Measurements from ENCODE around the gene NPSR1. TPM values are rescaled to one million over a fixed set of nuclear protein-coding genes. Genes with fewer than 3 reads are reported as not detected.

NPSR1 gene
- total RNA-seq, 1 donor from 2014 or later = not detected

DNA sequence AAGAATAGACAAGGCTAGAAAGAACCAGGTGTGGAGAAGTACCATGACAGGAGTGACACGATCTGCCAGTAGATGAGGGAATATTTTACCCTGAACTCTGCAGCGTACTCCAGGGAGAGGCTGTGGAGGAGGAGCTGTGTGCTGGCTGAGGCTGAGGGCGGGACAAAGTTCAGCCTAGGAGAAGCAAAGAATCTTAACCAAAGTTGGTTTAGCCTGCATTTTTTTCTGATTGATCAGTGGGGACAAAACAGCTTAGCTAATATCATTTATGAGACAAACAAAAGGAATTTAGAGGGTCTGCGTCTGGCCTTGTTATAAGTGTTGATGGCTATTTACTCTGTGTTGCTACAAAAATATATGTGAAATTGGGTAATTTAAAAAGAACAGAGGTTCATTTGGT, 5.2 kb upstream of the NPSR1 start:
- H3K27ac ChIP-seq (replicated peaks) = no peak overlapping the region
- intact Hi-C loops (cut with micrococcal nuclease) = no loop called here
- H3K9me3 ChIP-seq (replicated peaks) = peaks cover 12% of the 10 kb centered on the region
- no peak for DNase-seq
- H3K27me3 ChIP-seq (ENCODE audit: low read depth) = no peaks in the 10 kb centered on the region
- no peak overlapping the region for H3K4me3 ChIP-seq
- TF ChIP-seq, protein P1, sequence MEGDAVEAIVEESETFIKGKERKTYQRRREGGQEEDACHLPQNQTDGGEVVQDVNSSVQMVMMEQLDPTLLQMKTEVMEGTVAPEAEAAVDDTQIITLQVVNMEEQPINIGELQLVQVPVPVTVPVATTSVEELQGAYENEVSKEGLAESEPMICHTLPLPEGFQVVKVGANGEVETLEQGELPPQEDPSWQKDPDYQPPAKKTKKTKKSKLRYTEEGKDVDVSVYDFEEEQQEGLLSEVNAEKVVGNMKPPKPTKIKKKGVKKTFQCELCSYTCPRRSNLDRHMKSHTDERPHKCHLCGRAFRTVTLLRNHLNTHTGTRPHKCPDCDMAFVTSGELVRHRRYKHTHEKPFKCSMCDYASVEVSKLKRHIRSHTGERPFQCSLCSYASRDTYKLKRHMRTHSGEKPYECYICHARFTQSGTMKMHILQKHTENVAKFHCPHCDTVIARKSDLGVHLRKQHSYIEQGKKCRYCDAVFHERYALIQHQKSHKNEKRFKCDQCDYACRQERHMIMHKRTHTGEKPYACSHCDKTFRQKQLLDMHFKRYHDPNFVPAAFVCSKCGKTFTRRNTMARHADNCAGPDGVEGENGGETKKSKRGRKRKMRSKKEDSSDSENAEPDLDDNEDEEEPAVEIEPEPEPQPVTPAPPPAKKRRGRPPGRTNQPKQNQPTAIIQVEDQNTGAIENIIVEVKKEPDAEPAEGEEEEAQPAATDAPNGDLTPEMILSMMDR (IDR thresholded peaks at IDR 0.05; ENCODE audit: borderline replicate concordance) = no peak
- no peaks in the 10 kb centered on the region for H3K36me3 ChIP-seq
- no peaks in the 10 kb centered on the region for H3K4me1 ChIP-seq

DNA sequence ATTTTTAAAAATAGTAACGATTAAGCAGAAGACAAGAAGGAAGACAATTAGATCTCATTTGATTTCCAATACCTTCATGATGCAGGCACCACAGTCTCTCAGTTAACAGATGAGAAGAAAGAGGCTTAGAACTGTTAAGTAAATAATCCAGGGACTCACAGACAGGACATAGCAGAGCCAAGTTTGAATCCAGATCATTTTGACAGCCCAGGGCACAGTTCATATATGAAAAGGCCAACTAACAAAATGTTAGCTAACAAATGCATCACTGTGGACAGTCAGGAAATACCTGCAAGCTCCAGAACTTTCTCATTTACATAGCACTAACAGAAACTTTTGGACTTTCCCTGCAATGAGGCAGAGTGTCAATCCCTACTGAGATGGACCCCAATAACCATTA, 4.2 kb upstream of the NPSR1 start:
- TF ChIP-seq, protein P1 (IDR thresholded peaks at IDR 0.05; ENCODE audit: borderline replicate concordance) = no peak
- Histone ChIP-seq H3K36me3 (no peaks in the 10 kb centered on the region), H3K27me3 (ENCODE audit: low read depth) (no peaks in the 10 kb centered on the region), H3K27ac (replicated peaks) (no peak overlapping the region), H3K9me3 (replicated peaks) (peaks cover 12% of the 10 kb centered on the region), H3K4me1 (no peaks in the 10 kb centered on the region), H3K4me3 (no peak overlapping the region)
- intact Hi-C loops (cut with micrococcal nuclease) = no loop called here
- DNase-seq = no peak

DNA sequence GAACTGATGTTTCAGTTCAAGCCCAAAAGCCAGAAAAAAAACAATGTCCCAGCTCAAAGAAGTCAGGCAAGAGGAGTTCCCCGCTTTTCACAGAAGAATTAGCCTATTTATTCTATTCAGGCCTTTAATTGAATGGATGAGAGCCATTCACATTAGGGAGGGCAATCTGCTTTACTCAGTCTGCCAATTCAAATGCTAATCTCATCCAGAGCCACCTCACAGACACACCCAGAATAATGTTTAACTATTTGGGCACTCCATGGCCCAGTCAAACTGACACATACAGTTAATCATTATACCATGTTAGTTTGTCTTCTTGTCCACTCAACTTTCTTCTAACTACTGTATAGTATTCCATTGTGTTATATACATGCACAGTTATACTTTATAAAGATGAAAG, 2.6 kb upstream of the NPSR1 start:
- H3K9me3 ChIP-seq (replicated peaks) = peaks cover 5% of the 10 kb centered on the region
- H3K36me3 ChIP-seq = no peaks in the 10 kb centered on the region
- DNase-seq = no peak
- TF ChIP-seq, protein P1 (IDR thresholded peaks at IDR 0.05; ENCODE audit: borderline replicate concordance) = no peak
- peaks cover 12% of the 10 kb centered on the region for H3K4me1 ChIP-seq
- H3K4me3 ChIP-seq = no peak overlapping the region
- H3K27ac ChIP-seq (replicated peaks) = no peak overlapping the region
- intact Hi-C loops (cut with micrococcal nuclease) = no loop called here
- no peaks in the 10 kb centered on the region for H3K27me3 ChIP-seq (ENCODE audit: low read depth)

DNA sequence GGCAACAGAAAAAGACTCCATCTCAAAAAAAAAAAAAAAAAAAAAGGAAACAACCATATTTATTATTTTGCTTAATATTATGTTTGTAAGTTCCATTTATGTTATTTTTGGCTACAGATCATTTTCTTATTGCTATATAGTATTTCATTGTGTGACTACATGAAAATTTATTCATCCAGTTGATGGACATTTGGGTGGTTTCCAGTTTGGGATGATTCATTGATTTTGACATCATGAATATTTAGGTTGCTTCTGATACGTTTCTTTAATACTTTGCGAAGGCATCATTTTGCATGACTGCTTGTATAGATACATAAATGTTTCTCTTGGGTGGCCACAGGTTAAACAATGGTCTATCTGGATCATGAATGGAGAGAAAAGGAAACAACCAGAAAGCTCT, 2.0 kb upstream of the NPSR1 start:
- H3K4me1 ChIP-seq = peaks cover 12% of the 10 kb centered on the region
- no peak for DNase-seq
- TF ChIP-seq, protein P1 (IDR thresholded peaks at IDR 0.05; ENCODE audit: borderline replicate concordance) = no peak
- no peak overlapping the region for H3K27ac ChIP-seq (replicated peaks)
- H3K36me3 ChIP-seq = no peaks in the 10 kb centered on the region
- H3K27me3 ChIP-seq (ENCODE audit: low read depth) = no peaks in the 10 kb centered on the region
- H3K9me3 ChIP-seq (replicated peaks) = no peaks in the 10 kb centered on the region
- intact Hi-C loops (cut with micrococcal nuclease) = no loop called here
- no peak overlapping the region for H3K4me3 ChIP-seq

DNA sequence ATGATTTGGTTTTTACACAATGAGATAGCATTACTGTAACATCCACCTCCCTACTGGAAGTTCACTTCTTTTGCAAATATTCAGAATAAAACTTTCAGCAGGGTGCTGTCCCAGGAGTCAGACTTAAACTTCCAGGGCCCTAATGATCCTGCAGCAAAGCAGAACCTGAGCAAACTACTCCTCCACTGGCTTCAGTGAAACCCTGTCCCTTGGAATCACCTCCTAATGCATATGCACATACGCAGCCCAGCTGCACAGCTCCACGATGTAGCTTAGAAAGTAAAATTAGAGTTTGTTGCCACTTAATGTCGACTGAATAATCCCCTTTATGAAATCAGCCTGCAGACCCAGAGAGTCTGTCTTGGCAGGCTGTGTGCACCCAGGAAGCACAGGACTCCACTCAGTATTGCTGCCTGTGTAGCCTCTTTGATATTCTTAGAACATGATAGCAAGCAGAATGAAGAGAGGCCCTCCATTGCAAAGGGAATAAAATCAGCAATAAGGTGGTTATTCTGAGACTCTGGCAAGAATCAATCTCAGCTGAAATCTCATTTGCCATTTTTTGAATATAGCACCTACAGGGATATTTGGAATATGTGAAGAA, 1.6 kb downstream of the NPSR1 start:
- Histone ChIP-seq H3K9me3 (replicated peaks) (no peaks in the 10 kb centered on the region), H3K36me3 (no peaks in the 10 kb centered on the region), H3K27ac (replicated peaks) (no peak overlapping the region), H3K4me3 (no peak overlapping the region), H3K4me1 (peaks cover 12% of the 10 kb centered on the region), H3K27me3 (ENCODE audit: low read depth) (no peaks in the 10 kb centered on the region)
- no peak for DNase-seq
- intact Hi-C loops (cut with micrococcal nuclease) = no loop called here
- TF ChIP-seq, protein P1 (IDR thresholded peaks at IDR 0.05; ENCODE audit: borderline replicate concordance) = no peak
